OCI-M1 (cell line): ENCODE results near the gene DPT.

ENCODE experiments used
- DNase-seq: peaks from one replicate; lab custom pipeline; 2025; lab: John Stamatoyannopoulos, UW

The DPT gene

GRCh38 chr1:168698453-168698852 lies 30.6 kb downstream of the DPT start:
- no peak for DNase-seq

GRCh38 chr1:168697356-168698126 lies 31.5 kb downstream of the DPT start:
- no peak for DNase-seq

- no peak for DNase-seq
Observed at GRCh38 chr1:168696125-168696760, 32.8 kb downstream of the DPT start.

GRCh38 chr1:168693872-168694238 lies 35.2 kb downstream of the DPT start:
- DNase-seq = no peak

- no peak for DNase-seq
Observed at GRCh38 chr1:168693197-168693871, 35.7 kb downstream of the DPT start.

- DNase-seq = no peak
Observed at GRCh38 chr1:168692472-168692871, 36.5 kb downstream of the DPT start.

- no peak for DNase-seq
Observed at GRCh38 chr1:168691541-168691940, 37.5 kb downstream of the DPT start.

- DNase-seq = no peak
Observed at GRCh38 chr1:168689726-168690602, 39.0 kb downstream of the DPT start.

- no peak for DNase-seq
Observed at GRCh38 chr1:168689327-168689657, 39.7 kb downstream of the DPT start.

- DNase-seq = no peak
Observed at GRCh38 chr1:168688644-168689326, 40.2 kb downstream of the DPT start.

GRCh38 chr1:168687816-168688215 lies 41.2 kb downstream of the DPT start:
- DNase-seq = no peak

GRCh38 chr1:168686666-168687065 lies 42.3 kb downstream of the DPT start:
- DNase-seq = no peak

GRCh38 chr1:168683871-168684270 lies 45.1 kb downstream of the DPT start:
- DNase-seq = no peak

GRCh38 chr1:168676861-168677260 lies 52.1 kb downstream of the DPT start:
- no peak for DNase-seq

GRCh38 chr1:168676029-168676812 lies 52.8 kb downstream of the DPT start:
- no peak for DNase-seq

GRCh38 chr1:168673974-168674683 lies 54.9 kb downstream of the DPT start:
- DNase-seq = no peak

- no peak for DNase-seq
Observed at GRCh38 chr1:168672278-168672677, 56.7 kb downstream of the DPT start.

GRCh38 chr1:168671782-168672181 lies 57.2 kb downstream of the DPT start:
- no peak for DNase-seq

GRCh38 chr1:168665975-168666374 lies 63.0 kb downstream of the DPT start:
- peak; percentile 13 for DNase-seq
